Naive thymus-derived CD8-positive, alpha-beta T cell (primary cell): ENCODE results near the gene KLHL29. TPM values are rescaled to one million over a fixed set of nuclear protein-coding genes. Genes with fewer than 3 reads are reported as not detected.
A peak's percentile ranks its signal among the peaks of the same experiment; 100 is the strongest.

Experiments
- ATAC-seq, 2 donors: fragments of 150-1000 bp; cut with Tn5 transposase in 1 of 2; sonication (Bioruptor Pico), chemical (Tn5 transposase) in 1 of 2; 1 replicate in 1 of 2; 2 replicates in 1 of 2; pipeline ENCODE4 v1.10.0; 2021; ENCODE audit warnings: mild to moderate bottlenecking in 2 of 2, moderate library complexity in 2 of 2
- POLR2A ChIA-PET: fragments of 350-600 bp; sonication (Branson Sonifier 250); formaldehyde crosslinking; loops from one replicate; lab custom pipeline; 2021; ENCODE audit warnings: antibody characterized with exemption; lab: Charles Lee
- DNase-seq, 10 donors: peaks; one replicate each; pipeline versions ENCODE4 v3.0.0 to v3.0.0-alpha.2; 2020 to 2022
- H3K27ac Mint-ChIP-seq, 10 donors: one replicate each; pipeline ENCODE4 v1.8.0; 2020 to 2022; ENCODE audit warnings: mild to moderate bottlenecking in 10 of 10, mixed read lengths in 10 of 10, moderate library complexity in 4 of 10, inconsistent platforms in 1 of 10
- H3K27me3 Mint-ChIP-seq, 5 donors: one replicate each; pipeline ENCODE4 v1.8.0; 2021 to 2022; ENCODE audit warnings: mixed read lengths in 5 of 5
- H3K36me3 Mint-ChIP-seq, 3 donors: one replicate each; pipeline ENCODE4 v1.8.0; 2020 to 2022; ENCODE audit warnings: mixed read lengths in 3 of 3, mild to moderate bottlenecking in 2 of 3, inconsistent platforms in 1 of 3
- H3K4me1 Mint-ChIP-seq, 4 donors: one replicate each; pipeline ENCODE4 v1.8.0; 2021 to 2022; ENCODE audit warnings: mixed read lengths in 4 of 4
- H3K4me3 Mint-ChIP-seq, 10 donors: one replicate each; pipeline ENCODE4 v1.8.0; 2020 to 2022; ENCODE audit warnings: mild to moderate bottlenecking in 10 of 10, mixed read lengths in 10 of 10, moderate library complexity in 6 of 10, inconsistent platforms in 1 of 10
- H3K9me3 Mint-ChIP-seq, 9 donors: one replicate each; pipeline ENCODE4 v1.8.0; 2020 to 2022; ENCODE audit warnings: mixed read lengths in 9 of 9, mild to moderate bottlenecking in 3 of 9, inconsistent platforms in 1 of 9, moderate library complexity in 1 of 9
- polyA plus RNA-seq, 3 donors: library from polyadenylated mRNA; unstranded; fragments of 300-500 nt; fragmentation: Illumina TruSeq; gene quantifications; one replicate each; pipeline ENCODE4 v1.2.3, GENCODE V29; 2021
- total RNA-seq, 8 experiments: library from RNA in 2 of 8; stranded (reverse) in 2 of 8; gene quantifications; one replicate each; pipeline ENCODE4 v1.2.3 and lab custom pipeline; 2021 to 2026

Gene KLHL29
- total and polyA plus RNA-seq, 5 experiments from 2014 or later, result 0.02 to 1.7 (median 0.14) TPM

DNA sequence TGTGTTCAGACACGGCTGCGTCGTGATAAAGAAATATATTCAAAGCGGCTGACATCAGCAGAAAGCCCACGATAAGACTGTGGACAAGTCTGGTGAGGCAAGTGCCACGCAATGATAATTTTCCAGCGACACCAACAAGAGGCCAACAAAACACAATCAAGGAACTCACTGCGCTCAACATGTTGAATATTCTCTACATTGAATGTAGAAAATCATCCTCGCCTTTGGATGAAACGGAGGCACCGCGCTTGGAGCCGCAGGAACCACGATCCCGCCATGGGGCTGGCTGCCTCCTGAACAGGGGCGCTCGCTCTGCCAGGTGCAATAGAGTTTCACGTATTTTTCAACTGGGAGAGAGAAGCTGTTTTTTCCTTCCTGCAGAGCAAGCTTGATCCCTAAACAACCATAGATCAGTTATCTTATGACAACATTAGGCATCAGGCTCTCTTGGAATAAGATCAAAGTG is 321.7 kb downstream of the KLHL29 start:
- H3K27ac Mint-ChIP-seq, result no peak overlapping the region
- ATAC-seq, result no peak
- no peaks in the 10 kb centered on the region for H3K9me3 Mint-ChIP-seq
- H3K27me3 Mint-ChIP-seq, result no peaks in the 10 kb centered on the region
- H3K4me3 Mint-ChIP-seq, result no peak overlapping the region
- POLR2A ChIA-PET, result no interaction called here
- DNase-seq, result no peak
- H3K36me3 Mint-ChIP-seq, result peaks cover 5 to 51% (median 38%) of the 10 kb centered on the region in 3 donors
- H3K4me1 Mint-ChIP-seq, result peaks cover 0 to 5% (median 0%) of the 10 kb centered on the region in 4 donors

DNA sequence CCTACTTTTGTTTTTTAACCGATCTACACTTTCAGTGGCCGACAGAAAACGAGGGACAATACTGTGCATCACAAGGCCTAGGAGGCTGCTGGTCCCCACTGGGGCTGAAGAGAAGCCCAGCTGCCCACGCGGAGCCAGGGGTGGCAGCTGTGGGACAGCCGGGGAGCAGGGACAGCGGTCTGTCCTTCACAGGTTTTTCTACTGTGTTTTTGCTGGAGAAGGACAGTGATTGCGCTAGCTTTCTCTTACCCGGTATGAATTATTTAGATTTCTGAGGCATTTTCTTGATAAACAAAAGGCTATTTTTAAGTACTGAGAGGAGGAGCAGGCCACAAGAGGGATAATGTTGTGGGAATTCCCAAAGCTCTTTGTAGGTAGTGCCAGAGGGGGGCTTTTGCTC is 322.1 kb downstream of the KLHL29 start:
- no peaks in the 10 kb centered on the region for H3K27me3 Mint-ChIP-seq
- no peak overlapping the region for H3K4me3 Mint-ChIP-seq
- POLR2A ChIA-PET, result interaction anchor here (0.6 kb wide), 1 partner anchor 1159 kb away, joined by 5 read pairs; no protein-coding TSS in a partner anchor
- H3K4me1 Mint-ChIP-seq, result peaks cover 0 to 5% (median 0%) of the 10 kb centered on the region in 4 donors
- H3K9me3 Mint-ChIP-seq, result no peaks in the 10 kb centered on the region
- peaks cover 5 to 51% (median 38%) of the 10 kb centered on the region in 3 donors for H3K36me3 Mint-ChIP-seq
- DNase-seq (peak in 1 of 10 donors; percentile 21), ATAC-seq (no peak)
- H3K27ac Mint-ChIP-seq, result peak overlapping the region in 1 of 10 donors; percentile 18

DNA sequence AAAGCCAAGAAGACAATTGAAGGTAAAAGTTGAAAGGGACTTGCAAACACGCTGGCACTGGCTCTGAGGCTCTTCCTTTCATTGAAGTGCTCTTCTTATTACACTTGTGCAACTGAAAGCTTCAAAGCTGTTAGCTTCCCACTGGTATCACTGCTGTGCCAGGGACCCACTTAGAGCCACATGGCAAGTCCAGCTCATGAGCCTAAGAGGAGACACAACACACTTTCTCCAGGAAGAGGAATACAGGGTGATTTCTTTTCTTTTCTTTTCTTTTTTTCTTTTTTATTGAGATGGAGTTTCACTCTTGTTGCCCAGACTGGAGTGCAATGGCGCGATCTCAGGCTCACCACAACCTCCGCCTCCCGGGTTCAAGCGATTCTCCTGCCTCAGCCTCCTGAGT is 323.8 kb downstream of the KLHL29 start:
- DNase-seq (no peak), ATAC-seq (no peak)
- Mint-ChIP-seq H3K4me1 (peaks cover 0 to 3% (median 0%) of the 10 kb centered on the region in 4 donors), H3K36me3 (peaks cover 5 to 56% (median 47%) of the 10 kb centered on the region in 3 donors), H3K9me3 (no peaks in the 10 kb centered on the region), H3K4me3 (no peak overlapping the region), H3K27ac (no peak overlapping the region), H3K27me3 (no peaks in the 10 kb centered on the region)
- POLR2A ChIA-PET, result no interaction called here

DNA sequence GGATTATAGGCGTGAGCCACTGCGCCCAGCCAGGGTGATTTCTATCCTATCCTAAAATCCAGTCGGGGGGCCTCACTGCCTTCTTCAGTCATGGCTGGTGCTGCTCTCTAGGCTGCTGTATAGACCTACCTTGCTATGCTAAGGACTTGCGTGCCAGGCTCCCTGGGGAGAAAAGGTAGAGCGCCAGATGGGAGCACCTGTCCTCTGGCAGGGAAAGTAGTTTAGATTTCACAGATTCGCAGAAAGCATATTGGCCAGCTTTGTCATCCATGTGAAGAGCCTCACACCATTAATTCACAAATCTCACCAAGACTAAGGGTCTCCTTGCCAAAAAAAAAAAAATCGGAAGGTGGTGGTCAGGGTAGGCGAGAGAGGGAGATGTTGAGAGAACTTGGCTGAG is 324.3 kb downstream of the KLHL29 start:
- ATAC-seq (no peak), DNase-seq (no peak)
- H3K9me3 Mint-ChIP-seq, result no peaks in the 10 kb centered on the region
- no peak overlapping the region for H3K27ac Mint-ChIP-seq
- POLR2A ChIA-PET, result no interaction called here
- peaks cover 0 to 3% (median 0%) of the 10 kb centered on the region in 4 donors for H3K4me1 Mint-ChIP-seq
- peaks cover 5 to 56% (median 47%) of the 10 kb centered on the region in 3 donors for H3K36me3 Mint-ChIP-seq
- no peaks in the 10 kb centered on the region for H3K27me3 Mint-ChIP-seq
- H3K4me3 Mint-ChIP-seq, result no peak overlapping the region

DNA sequence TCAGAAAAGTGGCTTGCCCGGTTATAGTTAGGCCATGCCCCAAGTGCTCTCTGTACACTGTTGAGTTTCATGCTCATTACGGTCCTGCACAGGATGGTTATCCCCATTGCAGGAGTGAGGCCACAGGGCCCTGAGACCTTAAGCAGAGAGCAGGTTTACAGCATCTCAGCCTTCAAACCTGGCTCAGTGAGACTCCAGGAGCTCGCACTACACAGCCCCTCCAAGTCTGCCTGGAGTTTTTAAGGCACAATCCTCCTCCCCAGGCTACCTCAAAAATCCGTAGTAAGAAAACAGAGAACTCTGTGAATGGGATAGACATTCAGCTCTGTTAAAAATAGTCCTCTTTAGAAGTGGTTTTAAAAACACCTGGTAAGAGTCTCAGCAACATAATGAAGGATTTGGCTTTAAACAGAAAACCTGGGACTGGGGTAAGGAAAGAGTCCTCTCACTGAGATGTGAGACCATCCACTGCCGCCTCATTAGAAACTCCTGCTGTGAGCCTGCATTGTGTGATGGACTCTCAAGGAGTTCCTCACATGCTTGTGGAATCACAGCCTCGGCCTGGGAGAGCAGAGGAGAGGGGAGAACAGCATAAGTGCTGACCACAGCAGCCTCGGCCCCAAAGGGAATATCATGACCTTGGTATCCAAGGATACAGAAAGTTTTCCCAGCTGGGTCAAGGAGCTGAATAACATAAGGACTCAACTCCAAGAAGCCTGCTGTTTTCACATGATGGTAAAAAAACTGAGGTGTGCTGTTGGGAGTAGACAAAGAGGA is 327.2 kb downstream of the KLHL29 start:
- Mint-ChIP-seq H3K9me3 (no peaks in the 10 kb centered on the region), H3K4me1 (peaks cover 0 to 2% (median 0%) of the 10 kb centered on the region in 4 donors), H3K36me3 (peaks cover 5 to 46% (median 37%) of the 10 kb centered on the region in 3 donors), H3K27ac (no peak overlapping the region), H3K4me3 (no peak overlapping the region), H3K27me3 (no peaks in the 10 kb centered on the region)
- DNase-seq (peak in 1 of 10 donors; percentile 44), ATAC-seq (no peak)
- POLR2A ChIA-PET, result no interaction called here

DNA sequence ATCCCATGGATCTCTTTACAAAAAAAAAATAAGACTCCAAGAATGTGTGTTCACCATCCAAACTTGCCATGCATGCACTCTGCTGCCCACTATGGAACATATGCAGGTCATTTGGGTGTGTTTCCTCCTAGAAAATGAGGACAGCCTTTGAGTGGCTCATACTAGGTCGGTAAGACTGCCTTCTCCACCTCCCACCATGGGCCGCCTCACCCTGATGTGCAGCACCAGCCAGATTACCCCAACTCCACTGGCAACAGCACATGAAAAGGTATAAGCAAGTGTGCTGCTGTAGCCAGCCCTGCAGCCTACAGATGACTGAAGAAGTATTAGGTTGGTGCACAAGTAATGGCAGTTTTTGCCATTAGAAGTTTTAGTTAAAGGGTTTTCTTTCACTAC is 327.8 kb downstream of the KLHL29 start:
- no peaks in the 10 kb centered on the region for H3K9me3 Mint-ChIP-seq
- DNase-seq (peak in 1 of 10 donors; percentile 13), ATAC-seq (no peak)
- H3K4me1 Mint-ChIP-seq, result peaks cover 0 to 4% (median 0%) of the 10 kb centered on the region in 4 donors
- POLR2A ChIA-PET, result no interaction called here
- no peak overlapping the region for H3K4me3 Mint-ChIP-seq
- H3K27ac Mint-ChIP-seq, result peak overlapping the region in 1 of 10 donors; percentile 62
- no peaks in the 10 kb centered on the region for H3K27me3 Mint-ChIP-seq
- H3K36me3 Mint-ChIP-seq, result peaks cover 5 to 45% (median 38%) of the 10 kb centered on the region in 3 donors

DNA sequence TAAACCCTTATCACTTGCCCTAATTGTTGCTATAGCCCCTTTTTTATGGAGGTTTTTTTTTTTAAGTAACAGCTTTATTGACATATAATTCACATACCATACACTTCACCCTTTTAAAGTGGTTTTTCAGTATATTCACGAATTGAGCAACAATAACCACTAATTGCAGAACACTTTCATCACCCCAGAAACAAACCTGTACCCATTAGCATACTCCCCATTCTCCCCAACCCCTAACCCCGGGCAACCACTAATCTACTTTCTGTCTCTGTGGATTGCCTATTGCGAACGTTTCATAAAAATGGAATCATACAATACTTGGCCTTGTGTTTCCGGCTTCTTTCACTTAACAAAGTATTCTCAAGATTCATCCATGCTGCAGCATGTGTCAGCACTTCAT is 328.4 kb downstream of the KLHL29 start:
- peaks cover 0 to 4% (median 0%) of the 10 kb centered on the region in 4 donors for H3K4me1 Mint-ChIP-seq
- no peaks in the 10 kb centered on the region for H3K27me3 Mint-ChIP-seq
- ATAC-seq (no peak), DNase-seq (no peak)
- POLR2A ChIA-PET, result interaction anchor here (0.7 kb wide), 1 partner anchor 8 kb away, joined by 4 read pairs; no protein-coding TSS in a partner anchor
- H3K4me3 Mint-ChIP-seq, result no peak overlapping the region
- no peaks in the 10 kb centered on the region for H3K9me3 Mint-ChIP-seq
- peak overlapping the region in 2 of 10 donors; percentile 51 to 67 for H3K27ac Mint-ChIP-seq
- peaks cover 5 to 44% (median 38%) of the 10 kb centered on the region in 3 donors for H3K36me3 Mint-ChIP-seq

DNA sequence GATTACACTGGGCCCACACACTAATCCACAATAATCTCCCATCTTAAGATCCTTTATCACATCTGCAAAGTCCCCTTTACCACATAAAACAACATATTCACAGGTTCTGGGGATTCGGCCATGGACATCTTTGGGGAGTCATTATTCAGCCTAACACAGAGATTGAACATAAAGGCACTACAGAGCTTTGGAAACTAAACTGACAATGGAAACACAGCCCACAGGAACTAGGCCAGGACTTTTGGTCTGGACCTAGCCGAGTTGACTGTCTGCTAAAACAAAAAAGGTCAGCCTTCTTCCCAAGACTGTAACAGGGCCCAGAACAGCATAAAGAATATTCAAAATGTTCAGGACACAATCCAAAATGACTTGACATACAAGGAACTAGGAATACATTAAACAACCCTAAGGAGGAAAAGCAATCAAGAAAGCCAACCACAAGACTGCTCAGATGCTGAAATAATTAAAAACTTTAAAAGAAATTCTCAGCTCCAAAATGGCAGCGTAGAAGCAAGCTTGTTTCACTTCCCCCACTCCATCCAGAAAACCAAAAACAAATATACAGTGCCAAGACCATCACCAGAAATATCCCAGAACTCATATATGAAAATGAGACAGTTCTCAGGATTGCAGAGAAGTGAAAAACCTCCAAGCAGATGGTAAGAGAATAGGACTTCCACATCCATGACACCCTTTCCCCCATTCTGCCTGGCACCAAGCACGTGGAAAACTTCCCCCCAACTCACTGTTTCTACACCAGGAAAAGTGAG is 334.1 kb downstream of the KLHL29 start:
- Mint-ChIP-seq H3K36me3 (peaks cover 22 to 64% (median 48%) of the 10 kb centered on the region in 3 donors), H3K27me3 (no peaks in the 10 kb centered on the region), H3K4me3 (no peak overlapping the region), H3K4me1 (peaks cover 0 to 9% (median 3%) of the 10 kb centered on the region in 4 donors), H3K9me3 (peaks cover 5 to 23% (median 17%) of the 10 kb centered on the region in 9 donors), H3K27ac (no peak overlapping the region)
- ATAC-seq (no peak), DNase-seq (no peak)
- POLR2A ChIA-PET, result no interaction called here

DNA sequence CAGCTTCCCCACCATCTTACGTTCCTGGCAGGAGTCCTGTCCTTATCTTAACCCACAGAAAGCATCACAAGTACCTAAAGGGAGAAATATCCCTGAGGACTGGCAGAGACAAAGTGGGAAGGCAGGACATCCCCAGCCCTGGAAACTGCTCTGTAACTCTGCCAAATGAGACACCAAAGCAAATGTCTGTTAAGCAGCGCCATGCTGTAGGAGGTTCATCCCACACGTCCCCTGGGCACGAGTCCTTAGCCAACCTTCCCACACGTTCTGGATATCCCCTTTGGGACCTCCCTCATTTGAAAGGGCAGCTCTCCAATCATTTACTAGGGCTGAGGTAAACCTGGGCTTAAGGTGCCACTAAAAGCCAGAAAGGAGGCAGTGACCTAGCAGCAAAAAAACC is 334.7 kb downstream of the KLHL29 start:
- POLR2A ChIA-PET, result no interaction called here
- H3K4me1 Mint-ChIP-seq, result peaks cover 0 to 9% (median 3%) of the 10 kb centered on the region in 4 donors
- peak overlapping the region in 2 of 10 donors; percentile 11 to 43 for H3K27ac Mint-ChIP-seq

DNA sequence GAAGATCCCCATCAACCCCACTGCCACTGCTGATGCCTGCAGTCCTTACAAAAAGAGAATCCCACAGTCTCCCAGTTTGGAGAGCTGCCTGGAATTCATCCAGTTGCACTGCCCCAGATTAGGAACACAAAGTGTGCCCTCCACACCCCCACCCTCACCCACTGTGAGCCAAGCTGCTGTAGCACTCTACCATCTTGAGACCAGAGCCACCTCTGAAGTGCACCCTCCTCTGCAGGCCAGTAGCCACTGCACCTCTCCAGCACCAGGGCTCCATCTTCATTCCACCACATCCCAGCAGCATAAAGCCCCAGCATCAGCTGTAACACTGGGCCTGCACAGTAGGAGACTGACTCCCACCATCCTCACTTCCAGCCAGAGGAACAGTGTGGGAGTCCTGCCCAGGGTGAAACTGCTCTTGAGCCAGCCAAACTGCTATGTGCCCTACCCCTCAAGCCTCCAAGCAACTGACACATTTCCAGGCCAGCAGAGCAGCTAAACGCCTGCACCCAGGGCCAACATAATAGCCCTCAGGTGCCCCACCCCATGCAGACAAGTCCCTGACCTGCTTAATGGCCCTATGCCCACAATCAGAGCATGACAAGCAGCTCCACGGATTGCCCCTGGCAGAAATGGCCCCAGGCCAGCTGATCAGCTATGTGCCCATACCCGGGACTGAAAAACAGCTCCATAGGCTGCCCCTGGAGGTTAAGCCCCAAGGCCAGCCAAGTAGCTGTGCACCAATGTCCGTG is 335.9 kb downstream of the KLHL29 start:
- POLR2A ChIA-PET, result no interaction called here
- Mint-ChIP-seq H3K9me3 (peaks cover 5 to 36% (median 27%) of the 10 kb centered on the region in 9 donors), H3K4me3 (no peak overlapping the region), H3K27me3 (no peaks in the 10 kb centered on the region), H3K27ac (no peak overlapping the region), H3K36me3 (peaks cover 32 to 76% (median 61%) of the 10 kb centered on the region in 3 donors), H3K4me1 (peaks cover 0 to 9% (median 3%) of the 10 kb centered on the region in 4 donors)
- ATAC-seq (no peak), DNase-seq (no peak)

More for the DNA sequence above, 334.7 kb downstream of the KLHL29 start:
- H3K9me3 Mint-ChIP-seq, result peaks cover 5 to 26% (median 18%) of the 10 kb centered on the region in 9 donors
- no peak overlapping the region for H3K4me3 Mint-ChIP-seq
- no peaks in the 10 kb centered on the region for H3K27me3 Mint-ChIP-seq
- H3K36me3 Mint-ChIP-seq, result peaks cover 22 to 68% (median 52%) of the 10 kb centered on the region in 3 donors
- DNase-seq (no peak), ATAC-seq (no peak)

DNA sequence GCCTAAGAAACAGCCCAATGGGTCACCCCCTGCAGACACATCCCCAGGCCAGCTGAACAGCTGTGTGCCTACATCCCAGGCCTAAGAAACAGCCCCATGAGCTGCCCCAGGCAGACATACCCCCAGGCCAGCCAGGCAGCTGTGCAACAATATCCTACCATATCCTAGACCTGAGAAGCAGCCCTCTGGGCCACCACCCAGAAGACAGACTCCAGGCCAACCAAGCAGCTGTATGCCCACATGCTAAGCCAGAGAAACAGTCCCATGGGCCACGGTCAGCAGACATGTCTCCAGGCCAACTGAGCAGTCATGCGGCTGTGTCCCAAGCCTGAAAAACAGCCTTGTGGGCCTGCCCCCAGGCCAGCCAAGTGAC is 336.5 kb downstream of the KLHL29 start:
- H3K4me3 Mint-ChIP-seq, result no peak overlapping the region
- peaks cover 0 to 9% (median 3%) of the 10 kb centered on the region in 4 donors for H3K4me1 Mint-ChIP-seq
- H3K27me3 Mint-ChIP-seq, result no peaks in the 10 kb centered on the region
- H3K27ac Mint-ChIP-seq, result no peak overlapping the region
- DNase-seq (no peak), ATAC-seq (no peak)
- peaks cover 35 to 79% (median 65%) of the 10 kb centered on the region in 3 donors for H3K36me3 Mint-ChIP-seq
- peaks cover 5 to 37% (median 29%) of the 10 kb centered on the region in 9 donors for H3K9me3 Mint-ChIP-seq
- POLR2A ChIA-PET, result no interaction called here

DNA sequence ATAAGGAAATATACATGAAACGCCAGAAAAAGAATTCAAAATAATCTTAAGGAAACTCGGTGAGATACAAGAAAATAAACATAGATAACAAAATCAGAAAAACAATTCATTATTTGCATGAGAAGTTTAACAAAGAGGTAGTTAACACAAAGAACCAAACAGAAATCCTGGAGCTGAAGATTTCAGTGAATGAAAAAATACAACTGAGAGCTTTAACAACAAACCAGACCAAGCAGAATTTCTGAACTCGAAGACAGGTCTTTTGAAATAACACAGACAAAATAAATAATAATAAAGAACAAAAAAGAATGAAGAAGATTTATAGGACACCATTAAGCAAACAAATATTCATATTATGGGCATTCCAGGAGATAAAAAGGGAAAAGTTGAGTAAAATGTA is 337.3 kb downstream of the KLHL29 start:
- H3K4me1 Mint-ChIP-seq, result peaks cover 0 to 7% (median 3%) of the 10 kb centered on the region in 4 donors
- POLR2A ChIA-PET, result no interaction called here
- H3K4me3 Mint-ChIP-seq, result no peak overlapping the region
- H3K27me3 Mint-ChIP-seq, result no peaks in the 10 kb centered on the region
- peaks cover 7 to 37% (median 31%) of the 10 kb centered on the region in 9 donors for H3K9me3 Mint-ChIP-seq
- ATAC-seq (no peak), DNase-seq (no peak)
- H3K36me3 Mint-ChIP-seq, result peaks cover 41 to 78% (median 64%) of the 10 kb centered on the region in 3 donors
- no peak overlapping the region for H3K27ac Mint-ChIP-seq
